HTERT RPE-1 (cell line): ENCODE measurements around the gene RAB40AL.
"Not testable (repeated sequence)": the region's sequence is repeated elsewhere in the genome, so short reads cannot be mapped to it uniquely, and the experiment has no call there.

Source experiments
- in situ Hi-C: fragments of 300-500 bp; cut with MboI; formaldehyde crosslinking; loops from 4 replicates; pipeline ENCODE4 v1.14.3; 2020; ENCODE audit warnings: low sequenced_read_pairs

RAB40AL gene, protein sequence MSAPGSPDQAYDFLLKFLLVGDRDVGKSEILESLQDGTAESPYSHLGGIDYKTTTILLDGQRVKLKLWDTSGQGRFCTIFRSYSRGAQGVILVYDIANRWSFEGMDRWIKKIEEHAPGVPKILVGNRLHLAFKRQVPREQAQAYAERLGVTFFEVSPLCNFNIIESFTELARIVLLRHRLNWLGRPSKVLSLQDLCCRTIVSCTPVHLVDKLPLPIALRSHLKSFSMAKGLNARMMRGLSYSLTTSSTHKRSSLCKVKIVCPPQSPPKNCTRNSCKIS

DNA sequence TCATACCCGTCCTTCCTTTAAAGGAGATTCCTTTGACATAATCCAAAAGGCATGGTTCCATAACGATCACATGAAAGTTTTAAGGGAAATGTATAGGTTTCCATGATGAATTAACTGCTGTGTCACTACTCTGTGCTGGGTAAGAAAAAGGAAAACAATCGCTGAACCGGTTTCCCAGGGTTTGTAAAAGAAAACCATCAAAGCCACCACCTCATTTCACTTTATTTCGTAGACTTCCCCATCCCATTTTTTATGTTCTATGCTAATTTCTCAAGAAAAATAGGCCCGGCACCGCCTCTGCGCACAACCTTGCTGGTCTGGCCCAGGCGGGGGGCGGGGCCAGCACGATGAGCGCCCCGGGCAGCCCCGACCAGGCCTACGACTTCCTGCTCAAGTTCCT, at the start of gene RAB40AL:
Gene RAB40AL, plus strand, starts transcription at position 301 of the 400 bp plus-strand sequence. Its CDS starts 47 bp downstream, at position 348.
- in situ Hi-C loops: loop anchor here (25.0 kb wide), 1 partner anchor 225 kb away; no protein-coding TSS in a partner anchor

DNA sequence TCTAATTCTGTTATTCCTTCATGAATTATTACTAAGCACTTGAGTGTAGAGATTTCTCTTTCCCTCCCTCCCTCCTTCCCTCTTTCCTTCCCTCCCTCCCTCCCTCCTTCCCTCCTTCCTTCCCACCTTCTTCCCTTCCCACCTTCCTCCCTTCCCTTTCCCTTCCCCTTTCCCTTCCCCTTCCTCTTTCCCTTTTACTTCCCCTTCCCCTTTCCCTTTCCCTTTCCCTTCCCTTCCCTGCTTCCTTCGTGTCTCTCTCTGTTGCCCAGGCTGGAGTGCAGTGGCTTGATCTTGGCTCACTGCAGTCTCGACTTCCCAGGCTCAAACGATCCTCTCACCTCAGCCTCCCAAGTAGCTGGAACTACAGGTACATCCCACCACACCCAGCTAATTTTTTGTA, 49.4 kb upstream of the RAB40AL start:
- in situ Hi-C loops: no loop called here

DNA sequence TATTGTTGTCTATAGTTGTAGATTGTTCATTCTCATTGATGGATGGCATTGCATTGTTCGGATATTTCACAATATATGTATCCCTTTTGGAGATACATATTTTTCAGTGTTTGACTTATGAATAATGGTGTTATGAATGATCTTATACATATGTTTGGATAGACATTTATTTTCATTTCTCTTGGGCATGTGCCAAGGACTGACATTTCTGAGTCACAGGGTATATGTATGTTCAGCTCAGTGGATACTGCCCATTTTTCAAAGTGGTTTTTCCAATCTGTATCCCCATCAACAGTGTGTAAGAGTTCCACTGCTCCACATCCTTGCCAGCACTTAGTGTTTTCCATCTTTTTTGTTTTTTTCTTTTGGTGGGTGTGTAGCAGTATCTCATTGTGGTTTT, 45.0 kb upstream of the RAB40AL start:
- in situ Hi-C loops: no loop called here

DNA sequence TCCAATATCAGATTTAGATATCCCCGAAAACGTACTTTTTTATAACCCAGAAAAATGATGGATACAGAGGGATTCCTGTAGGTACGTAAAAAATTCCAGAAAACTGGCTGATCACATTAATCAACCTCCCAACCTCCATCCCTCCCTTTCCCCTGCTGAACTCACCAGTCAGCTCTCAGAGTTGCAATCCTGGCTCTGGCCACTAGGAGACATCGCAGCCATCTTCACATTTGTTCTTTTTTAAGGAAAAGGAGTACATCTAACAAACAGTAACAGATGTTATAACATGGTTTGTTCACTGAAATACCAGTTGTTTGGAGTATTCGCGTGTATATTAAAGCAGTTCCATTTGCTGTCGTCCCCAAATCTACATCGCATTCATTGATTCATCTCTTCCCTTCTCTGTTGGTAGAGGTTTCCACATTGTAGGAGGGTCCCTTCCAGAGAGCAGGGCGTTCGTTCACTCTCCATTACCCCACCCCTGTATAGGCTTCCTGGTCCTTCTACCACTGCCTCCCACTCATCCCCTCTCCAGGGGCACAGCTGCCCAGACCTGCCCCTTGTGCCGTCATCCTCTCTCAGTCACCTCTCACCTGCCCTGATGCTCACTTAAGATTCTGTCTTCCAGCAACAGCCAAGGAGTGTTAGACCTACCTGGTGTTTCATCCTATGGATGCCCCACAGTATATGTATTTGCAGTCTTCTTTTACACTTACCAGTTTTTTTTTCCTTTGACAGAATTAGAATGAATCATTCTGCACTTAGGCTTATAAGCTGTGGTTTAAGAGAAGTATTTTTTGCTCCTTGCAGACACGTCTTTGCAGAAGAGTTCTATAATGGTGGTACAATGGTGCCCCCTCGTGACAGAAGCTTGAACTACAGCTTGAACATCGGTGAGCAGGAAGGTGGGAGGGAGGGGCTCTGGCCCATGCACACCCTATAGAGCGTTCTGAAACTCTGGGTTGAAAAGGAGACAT, 36.8 kb upstream of the RAB40AL start:
- in situ Hi-C loops: no loop called here

DNA sequence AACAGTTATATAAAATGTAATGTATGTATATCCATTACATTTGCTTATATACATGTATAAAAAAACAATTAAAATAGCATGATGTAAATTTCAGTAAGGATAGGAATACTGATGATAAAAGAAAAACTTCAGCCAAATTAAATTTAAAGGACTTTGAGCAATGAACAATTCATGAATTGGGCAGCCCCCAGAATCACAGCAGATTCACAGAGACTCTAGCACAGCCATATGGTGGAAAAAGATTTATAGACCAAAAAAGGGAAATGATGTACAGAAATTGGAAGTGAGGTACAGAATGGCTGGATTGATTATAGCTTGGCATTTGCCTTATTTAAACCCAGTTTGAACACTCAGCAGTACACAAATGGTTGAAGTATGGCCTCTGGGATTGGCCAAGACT, 34.7 kb upstream of the RAB40AL start:
- in situ Hi-C loops: no loop called here

DNA sequence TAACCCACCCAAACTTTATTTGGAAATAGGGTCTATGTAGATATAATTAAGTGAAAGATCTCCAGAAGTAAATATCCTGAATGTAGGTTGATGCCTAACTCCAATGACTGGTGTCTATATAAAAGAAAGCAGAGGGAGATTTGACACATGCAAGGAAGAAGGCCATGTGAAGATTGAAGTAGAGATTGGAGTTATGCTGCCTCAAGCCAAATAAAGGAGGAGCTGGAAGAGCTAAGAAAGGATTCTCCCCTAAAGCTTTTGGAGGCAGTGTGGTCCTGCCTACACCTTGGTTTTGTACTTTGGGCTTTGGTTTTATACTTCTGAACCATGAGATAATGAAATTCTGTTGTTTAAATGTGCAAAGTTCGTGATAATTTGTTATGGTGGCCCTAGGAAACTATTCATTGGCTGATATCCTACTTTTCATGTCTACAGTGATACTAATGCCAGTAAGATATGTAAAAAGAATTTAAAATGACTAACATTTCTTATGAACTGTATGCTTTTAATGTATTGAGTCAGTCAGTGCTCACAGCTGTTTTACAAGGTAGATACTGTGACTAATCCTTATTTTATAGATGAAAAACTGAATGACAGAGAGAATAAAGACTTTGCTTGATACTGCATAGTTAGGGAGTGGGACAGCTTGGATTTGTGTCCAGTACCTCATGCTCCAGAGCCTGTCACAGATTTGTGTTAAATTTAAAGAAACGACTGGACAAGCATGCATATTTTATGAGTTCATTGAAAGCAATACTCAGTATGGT, 5.9 kb upstream of the RAB40AL start:
- in situ Hi-C loops: loop anchor here (25.0 kb wide), 1 partner anchor 231 kb away; no protein-coding TSS in a partner anchor

DNA sequence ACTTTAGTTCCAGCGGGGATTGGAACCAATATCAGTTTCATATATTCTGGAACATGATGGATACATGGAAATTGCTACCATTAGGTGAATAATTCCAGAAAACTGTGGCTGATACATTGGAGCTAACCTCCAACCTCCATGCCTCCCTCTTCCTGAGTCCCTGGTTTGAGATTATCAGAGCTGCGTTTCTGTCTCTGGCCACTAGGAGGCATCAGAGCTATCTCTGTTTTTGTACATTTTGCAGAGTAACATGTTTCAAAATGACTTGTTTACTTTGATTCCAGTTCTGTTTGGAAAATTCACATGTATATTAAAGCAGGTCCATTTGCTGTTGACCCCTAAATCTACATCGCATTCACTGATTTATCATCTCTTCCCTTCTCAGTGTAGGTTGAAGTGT, 2.4 kb upstream of the RAB40AL start:
- in situ Hi-C loops: loop anchor here (25.0 kb wide), 1 partner anchor 228 kb away; no protein-coding TSS in a partner anchor

DNA sequence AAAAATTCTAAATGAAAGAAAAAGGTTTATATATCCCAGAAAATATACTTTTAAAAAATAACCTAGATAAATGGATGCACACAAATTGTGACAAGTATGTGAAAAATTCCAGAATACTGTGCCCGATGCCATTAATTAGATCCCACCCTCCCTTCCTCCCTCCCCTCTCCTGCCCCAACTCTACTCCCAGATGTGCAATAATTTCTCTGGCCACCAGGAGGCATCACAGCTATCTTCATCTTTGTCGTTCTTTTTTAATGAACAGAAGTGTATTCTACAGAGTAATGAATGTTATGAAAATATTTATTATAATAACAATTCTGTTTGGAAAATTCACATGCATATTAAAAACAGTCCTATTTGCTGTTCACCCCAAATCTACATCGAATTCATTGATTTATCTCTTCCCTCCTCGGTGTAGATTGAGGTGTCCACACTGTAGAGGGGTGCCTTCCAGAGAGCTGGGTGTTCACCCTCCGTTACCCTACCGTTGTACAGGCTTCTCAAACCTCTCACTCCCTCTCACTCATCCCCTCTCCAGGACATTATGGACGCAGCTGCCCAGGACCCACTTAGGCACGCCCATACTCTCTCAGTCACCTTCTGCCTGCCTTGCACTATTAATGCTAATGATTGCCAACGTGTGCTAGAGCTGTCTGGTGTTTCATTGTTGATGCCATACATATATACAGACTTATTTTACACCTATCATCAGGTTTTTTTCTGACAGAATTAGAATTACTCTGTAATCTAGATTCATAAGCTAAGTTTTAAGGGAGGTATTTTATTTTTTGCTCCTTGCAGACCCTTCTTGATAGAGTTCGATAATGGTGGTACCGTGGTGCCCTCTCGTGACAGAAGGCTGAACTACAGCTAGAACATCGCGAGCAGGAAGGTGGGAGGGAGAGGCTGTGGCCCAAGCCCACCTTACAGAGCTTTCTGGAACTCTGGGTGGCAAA, 14.1 kb downstream of the RAB40AL start:
- in situ Hi-C loops: no loop called here

DNA sequence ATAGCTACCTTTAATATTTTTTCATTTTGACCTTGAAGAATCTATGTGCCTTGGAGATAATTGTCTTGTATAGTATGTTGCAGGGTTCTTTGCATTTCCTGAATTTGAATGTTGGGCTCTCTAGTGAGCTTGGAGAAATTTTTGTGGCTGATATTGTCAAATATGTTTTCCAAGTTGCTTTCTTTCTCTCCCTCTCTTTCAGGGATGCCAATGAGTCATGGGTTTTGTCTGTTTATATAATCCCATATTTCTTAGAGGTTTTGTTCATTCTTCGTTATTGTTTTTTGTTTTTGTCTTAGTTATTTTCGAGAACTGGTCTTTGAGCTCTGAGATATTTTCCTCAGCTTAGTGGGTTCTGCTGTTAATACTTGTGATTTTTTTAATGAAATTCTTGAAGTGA, 20.7 kb downstream of the RAB40AL start:
- in situ Hi-C loops: no loop called here

DNA sequence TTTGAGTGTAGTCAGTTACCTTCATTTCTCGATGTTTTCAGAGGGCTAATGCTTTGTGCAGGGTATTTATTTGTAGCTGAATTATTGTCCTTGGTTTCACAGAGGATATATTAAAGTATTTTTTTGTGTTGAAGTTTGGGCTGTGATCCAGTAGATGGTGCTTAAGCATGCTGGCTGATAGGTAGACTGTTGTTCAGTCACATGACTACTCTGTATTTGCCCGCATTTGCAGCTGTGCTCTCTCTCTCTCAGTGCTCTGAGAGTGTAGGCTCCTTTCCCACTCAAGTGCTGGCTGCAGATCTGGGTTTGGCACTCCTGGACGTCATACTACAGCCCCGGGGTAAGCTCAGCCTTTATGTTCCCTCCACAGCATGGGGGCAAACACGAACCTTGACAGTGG, 21.7 kb downstream of the RAB40AL start:
- in situ Hi-C loops: no loop called here

DNA sequence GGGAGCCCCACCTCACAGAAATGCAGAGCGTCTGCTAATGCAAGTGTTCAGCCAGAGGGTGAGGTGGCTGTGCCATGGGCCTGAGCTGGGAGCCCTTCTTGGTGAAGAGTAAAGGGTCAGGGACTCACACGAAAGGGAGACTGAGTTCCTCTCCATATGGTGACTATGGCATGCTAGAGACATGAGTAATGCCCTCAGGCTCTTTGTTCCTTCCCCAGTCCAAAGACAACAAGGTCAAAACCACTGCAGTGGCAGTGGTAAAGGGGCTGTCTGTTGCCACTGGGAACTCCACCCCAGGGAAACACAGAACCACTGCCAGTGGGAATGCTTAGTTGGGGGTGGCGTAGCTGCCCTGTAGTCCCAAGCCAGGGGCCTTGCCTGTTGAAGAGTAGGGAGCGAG, 22.4 kb downstream of the RAB40AL start:
- in situ Hi-C loops: no loop called here

DNA sequence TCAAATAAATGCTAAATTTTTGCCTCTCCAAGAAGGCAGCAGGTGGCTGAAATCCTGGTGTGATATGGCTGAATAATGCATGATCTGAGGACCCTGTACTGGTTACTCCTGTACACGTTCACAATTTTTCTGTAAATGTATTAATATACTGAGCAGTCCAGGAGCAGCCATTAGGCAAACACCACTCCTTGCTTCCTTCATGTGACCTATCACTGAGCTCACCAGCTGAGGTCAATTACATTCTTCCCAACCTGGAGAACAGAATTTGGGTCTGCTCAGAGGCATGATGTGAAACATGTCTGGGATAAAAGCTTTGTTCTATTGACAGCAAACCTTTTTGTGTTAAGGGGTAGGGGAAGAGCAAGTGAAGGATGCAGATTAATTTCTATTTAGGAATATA, 26.9 kb downstream of the RAB40AL start:
- in situ Hi-C loops: no loop called here

DNA sequence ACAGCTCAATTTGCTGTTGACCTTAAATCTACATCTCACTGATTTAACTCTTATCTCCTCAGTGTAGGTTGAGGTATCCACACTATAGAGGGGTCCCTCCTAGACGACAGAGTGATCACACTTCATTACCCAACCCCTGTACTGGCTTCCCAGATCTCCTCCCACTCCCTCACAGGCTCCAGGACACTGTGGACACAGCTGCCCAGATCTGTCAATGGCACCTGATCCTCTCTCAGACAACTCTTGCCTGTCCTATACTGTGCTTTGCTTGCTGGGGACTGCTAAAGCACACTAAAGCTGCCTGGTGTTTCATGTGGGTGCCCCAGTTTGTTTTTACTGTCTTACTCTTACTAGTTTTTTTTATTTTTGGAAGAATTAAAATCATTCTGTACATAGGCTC, 27.9 kb downstream of the RAB40AL start:
- in situ Hi-C loops: no loop called here

DNA sequence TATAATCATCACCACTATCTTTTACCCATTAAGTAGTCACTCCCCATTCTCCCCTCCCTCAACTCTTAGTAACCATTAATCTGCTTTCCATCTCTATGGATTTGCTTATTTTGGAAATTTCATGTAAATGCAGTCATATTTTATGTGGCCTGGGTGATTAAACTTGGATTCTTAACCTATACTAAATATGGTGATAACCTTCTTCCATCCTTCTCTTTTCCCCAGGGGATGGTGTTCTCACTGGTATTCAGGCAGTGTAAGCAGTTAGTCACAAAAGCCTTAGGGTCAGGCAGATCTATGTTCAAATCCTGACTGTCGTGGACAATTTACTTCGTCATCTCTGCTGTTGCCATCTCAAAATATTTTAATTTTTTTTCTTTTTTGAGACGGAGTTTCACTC, 29.6 kb downstream of the RAB40AL start:
- in situ Hi-C loops: no loop called here

DNA sequence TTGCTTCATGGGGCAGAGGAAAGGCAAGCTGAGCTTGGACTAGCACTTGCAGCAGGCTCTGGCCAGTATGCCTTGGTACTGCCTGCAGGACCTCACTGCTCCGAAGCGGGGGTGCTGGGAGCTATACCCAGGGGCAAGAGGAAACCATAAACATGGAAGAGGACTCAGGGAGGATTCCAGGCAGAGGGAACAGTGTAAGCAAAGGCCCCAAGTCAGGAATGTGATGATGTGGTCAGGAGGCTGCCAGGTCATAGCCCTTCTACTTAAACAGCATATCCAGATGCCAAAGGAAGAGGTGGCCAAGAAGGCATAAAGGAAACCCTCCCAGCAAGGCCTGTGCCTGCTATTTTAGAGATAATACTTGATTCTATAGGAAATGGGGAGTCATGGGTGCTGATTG, 31.1 kb downstream of the RAB40AL start:
- in situ Hi-C loops: no loop called here

DNA sequence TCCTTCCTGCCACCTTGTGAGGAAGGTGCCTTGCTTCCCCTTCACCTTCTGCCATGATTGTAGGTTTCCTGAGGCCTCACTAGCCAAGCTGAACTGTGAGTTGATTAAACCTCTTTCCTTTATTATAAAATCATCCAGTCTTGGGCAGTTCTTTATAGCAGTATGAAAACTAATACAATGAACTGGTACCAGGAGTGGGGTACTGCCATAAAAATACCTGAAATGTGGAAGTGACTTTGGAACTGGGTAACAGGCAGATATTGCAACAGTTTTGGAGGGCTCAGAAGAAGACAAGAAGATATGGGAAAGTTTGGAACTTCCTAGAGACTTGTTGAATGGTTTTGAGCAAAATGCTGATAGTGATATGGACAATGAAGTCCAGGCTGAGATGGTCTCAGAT, 34.5 kb downstream of the RAB40AL start:
- in situ Hi-C loops: not testable (repeated sequence)

DNA sequence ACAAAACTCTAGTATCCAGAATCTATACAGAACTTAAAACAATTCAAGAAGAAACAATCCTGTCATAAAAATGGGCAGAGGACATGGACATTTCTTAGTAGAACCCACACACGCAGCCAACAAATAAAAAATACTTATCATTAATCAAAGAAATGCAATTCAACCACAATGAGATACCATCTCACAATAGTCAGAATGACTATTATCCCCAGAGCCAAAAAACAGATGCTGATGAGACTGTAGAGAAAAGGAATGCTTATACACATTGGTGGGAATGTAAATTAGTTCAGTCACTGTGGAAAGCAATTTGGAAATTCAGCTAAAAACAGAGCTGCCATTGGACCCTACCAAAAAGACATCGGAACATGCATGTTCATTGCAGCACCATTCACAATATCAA, 37.9 kb downstream of the RAB40AL start:
- in situ Hi-C loops: no loop called here

DNA sequence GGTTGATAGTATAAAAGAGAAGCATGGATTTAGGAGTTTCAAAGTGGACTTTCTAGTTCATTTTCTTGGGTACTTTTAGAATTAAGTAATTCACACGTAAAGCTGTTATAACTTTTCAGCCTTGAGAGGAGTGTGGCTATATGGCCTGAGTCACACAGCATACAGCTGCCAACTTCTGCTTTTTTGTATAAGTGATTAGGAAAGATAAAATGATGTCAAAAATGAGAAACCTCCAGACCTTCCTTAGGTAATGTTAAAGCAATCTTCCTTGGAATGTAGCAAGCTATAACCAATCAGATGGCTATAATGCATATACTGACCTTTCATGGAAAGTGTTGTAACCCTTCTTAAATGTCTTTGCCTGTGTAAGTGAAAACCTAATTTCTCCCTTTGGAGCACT, 39.2 kb downstream of the RAB40AL start:
- in situ Hi-C loops: no loop called here

DNA sequence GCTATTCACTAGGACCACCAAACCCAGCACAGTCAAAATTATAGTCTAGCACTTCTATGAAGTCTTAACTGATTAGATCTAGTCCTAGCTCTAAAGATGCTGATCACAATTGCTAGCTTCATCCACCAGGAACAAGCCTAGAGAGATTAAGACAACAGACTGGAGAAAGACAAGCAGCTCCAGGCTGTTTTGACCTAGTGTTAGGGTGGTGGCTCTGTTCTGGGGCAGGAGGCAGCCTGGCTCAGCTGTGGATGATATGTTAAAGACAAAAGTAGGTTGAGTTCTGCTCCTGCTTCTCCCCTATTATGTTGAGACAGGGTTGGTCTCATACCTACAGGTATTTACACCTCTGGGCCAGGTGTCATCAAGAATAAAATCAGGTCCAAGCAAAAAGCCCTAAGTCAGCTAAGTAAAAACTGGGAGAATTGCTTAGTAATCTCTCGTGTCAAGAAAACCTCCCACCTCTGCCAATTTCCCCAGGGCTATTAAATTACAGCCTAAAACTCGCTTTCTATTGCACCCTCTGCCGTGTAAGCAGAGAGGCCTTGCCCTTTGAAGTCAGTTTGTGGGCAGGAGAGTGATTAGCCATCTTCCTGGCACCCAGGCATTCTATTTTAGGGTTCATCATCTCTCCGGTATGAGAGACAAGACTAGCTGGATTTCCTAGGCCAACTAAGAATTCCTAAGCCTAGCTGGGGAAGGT, 39.9 kb downstream of the RAB40AL start:
- in situ Hi-C loops: no loop called here
